GM19397 (cell line): Measurements from ENCODE around the gene RPL22.
"Not testable (repeated sequence)": the region's sequence is repeated elsewhere in the genome, so short reads cannot be mapped to it uniquely, and the experiment has no call there.

Experiments
- ATAC-seq: cut with Tn5 transposase; IDR thresholded peaks from one replicate; pipeline ENCODE4 v1.9.1; 2021; ENCODE audit warnings: mild to moderate bottlenecking, moderate library complexity; ENCODE audit not compliant: unreplicated experiment

Gene RPL22

GRCh38 chr1:6234502-6235295 lies 35.3 kb upstream of the RPL22 start:
- ATAC-seq = no peak

- ATAC-seq = no peak
These were observed 34.0 kb upstream of the RPL22 start for GRCh38 chr1:6233376-6233775.

GRCh38 chr1:6225651-6226050 lies 26.3 kb upstream of the RPL22 start:
- ATAC-seq = no peak

GRCh38 chr1:6224718-6225117 lies 25.3 kb upstream of the RPL22 start:
- ATAC-seq = no peak

- ATAC-seq = no peak
These were observed 24.2 kb upstream of the RPL22 start for GRCh38 chr1:6223617-6224016.

GRCh38 chr1:6222636-6223035 lies 23.2 kb upstream of the RPL22 start:
- no peak for ATAC-seq

GRCh38 chr1:6221210-6221784 lies 21.9 kb upstream of the RPL22 start:
- ATAC-seq = no peak

- ATAC-seq = no peak
These were observed 20.8 kb upstream of the RPL22 start for GRCh38 chr1:6220236-6220635.

GRCh38 chr1:6219641-6220040 lies 20.2 kb upstream of the RPL22 start:
- ATAC-seq = not testable (repeated sequence)

- no peak for ATAC-seq
These were observed 19.2 kb upstream of the RPL22 start for GRCh38 chr1:6218375-6219164.

GRCh38 chr1:6212193-6212959 lies 13.0 kb upstream of the RPL22 start:
- ATAC-seq = no peak

- no peak for ATAC-seq
These were observed 12.3 kb upstream of the RPL22 start for GRCh38 chr1:6211731-6212130.

GRCh38 chr1:6210591-6211355 lies 11.4 kb upstream of the RPL22 start:
- ATAC-seq = no peak

GRCh38 chr1:6209661-6210580 lies 10.5 kb upstream of the RPL22 start:
- peak; percentile 10 for ATAC-seq

- peak; percentile 36 for ATAC-seq
These were observed 9.6 kb upstream of the RPL22 start for GRCh38 chr1:6208723-6209660.

GRCh38 chr1:6207921-6208320 lies 8.5 kb upstream of the RPL22 start:
- no peak for ATAC-seq

GRCh38 chr1:6207075-6207885 lies 7.9 kb upstream of the RPL22 start:
- no peak for ATAC-seq

- no peak for ATAC-seq
These were observed 7.1 kb upstream of the RPL22 start for GRCh38 chr1:6206520-6206855.
